Stimulated activated CD4-positive, alpha-beta T cell treated with anti-CD3 and anti-CD28 coated beads, Interleukin-1b, Interleukin-23, amount 100 ng/mL, for 48 hours (primary cell): ENCODE results near the gene TNC.

ENCODE experiments used
- DNase-seq: peaks from one replicate; pipeline ENCODE4 v3.0.0-alpha.2; 2020

The TNC gene

DNA sequence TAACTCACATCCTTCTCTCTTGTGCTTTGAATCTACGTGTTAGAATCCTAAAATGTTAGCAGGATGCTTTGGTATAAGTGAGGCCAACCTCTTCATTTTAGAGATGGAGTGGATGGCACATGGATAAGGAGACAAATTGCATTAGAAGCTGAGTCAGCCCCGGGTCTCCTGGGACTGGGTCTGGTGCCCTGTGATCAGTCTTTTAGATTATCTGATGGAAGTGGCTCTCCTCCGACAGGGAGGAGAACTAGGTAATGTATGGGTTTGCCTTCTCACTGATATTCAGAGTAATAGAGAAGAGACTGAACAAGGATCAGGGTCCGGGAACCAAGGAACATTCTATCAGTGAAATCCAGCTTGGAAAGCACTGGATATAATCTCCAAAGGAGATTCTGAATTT is 112.6 kb downstream of the TNC start:
- DNase-seq: no peak

GRCh38 chr9:115004545-115004944 is 113.4 kb downstream of the TNC start:
- DNase-seq: no peak

GRCh38 chr9:115002371-115003120 is 115.4 kb downstream of the TNC start:
- DNase-seq: no peak

DNA sequence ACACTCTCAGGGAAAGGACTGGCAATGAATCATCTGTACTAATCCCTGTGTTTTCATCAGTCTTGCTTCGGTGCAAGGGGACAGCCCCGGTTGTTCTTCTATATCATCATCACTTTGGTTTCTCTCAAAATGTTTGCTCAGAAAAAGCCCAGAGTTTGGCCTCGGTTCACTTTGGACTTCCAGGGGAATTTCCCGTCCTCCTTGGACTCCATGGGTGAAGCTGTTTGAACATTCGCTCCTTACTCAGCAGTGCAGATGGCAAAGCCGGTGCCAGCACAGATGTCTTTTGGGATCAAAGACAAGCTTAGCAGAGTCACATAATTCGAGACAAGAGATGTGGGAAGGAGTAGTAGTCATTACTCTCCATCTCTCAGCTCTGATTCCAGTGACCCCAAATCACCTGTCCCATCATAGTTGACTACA is 117.7 kb downstream of the TNC start:
- DNase-seq: peak; percentile 50

GRCh38 chr9:114998326-114998725 is 119.6 kb downstream of the TNC start:
- DNase-seq: no peak

GRCh38 chr9:114995681-114996221 is 122.2 kb downstream of the TNC start:
- no peak for DNase-seq

- no peak for DNase-seq
Observed at GRCh38 chr9:114994768-114995167, 123.2 kb downstream of the TNC start.

- DNase-seq: no peak
Observed at GRCh38 chr9:114991861-114992260, 126.1 kb downstream of the TNC start.

- no peak for DNase-seq
Observed at GRCh38 chr9:114990901-114991300, 127.1 kb downstream of the TNC start.

GRCh38 chr9:114989600-114990410 is 128.2 kb downstream of the TNC start:
- peak; percentile 88 for DNase-seq

GRCh38 chr9:114988962-114989599 is 128.9 kb downstream of the TNC start:
- DNase-seq: peak; percentile 61

- DNase-seq: no peak
Observed at GRCh38 chr9:114987116-114987515, 130.8 kb downstream of the TNC start.

- no peak for DNase-seq
Observed at GRCh38 chr9:114985959-114986501, 131.9 kb downstream of the TNC start.

DNA sequence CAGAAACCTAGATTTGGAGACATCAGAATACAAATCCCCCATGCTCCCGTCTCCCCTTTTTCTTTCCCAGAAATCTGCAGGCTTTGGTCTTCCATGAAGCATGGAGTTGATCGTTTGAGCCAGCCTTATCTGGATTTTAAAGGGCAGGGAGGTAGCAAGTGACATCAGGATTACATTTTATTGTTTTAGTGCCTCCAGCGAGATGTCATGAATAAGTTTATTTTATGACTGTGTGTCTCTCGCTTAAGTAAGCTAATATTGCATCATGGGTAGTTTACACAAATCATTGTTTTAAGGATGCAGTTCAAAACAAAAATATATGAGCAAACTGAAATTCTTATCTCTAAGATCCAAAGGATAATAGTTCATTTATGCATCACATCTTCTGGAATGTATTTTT is 136.9 kb downstream of the TNC start:
- DNase-seq: no peak

DNA sequence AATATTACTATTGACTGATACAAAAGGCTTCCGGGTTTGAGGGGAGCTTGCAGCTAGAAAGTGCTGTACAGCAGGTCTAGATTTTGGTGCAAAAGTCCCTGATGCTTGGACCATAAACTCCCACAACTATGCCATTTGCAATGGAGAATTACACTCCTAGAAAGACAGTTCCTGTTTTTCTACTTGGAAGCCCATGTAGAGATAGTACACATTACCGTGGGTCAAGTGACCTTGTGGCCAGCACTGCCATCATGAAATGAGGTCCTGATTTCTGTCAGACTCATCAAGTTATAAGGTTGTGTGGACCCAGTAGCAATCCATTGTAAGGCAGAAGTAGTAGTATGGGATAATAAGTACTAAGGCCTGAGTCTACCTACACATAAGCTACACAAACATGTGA is 144.7 kb downstream of the TNC start:
- no peak for DNase-seq

GRCh38 chr9:114972510-114973136 is 145.3 kb downstream of the TNC start:
- DNase-seq: no peak
